Suprapubic skin (tissue), 4 donors: ENCODE data around the gene TAF3. TPM values are rescaled to one million over a fixed set of nuclear protein-coding genes. Genes with fewer than 3 reads are reported as not detected.

Experiments
- DNase-seq, 2 donors: peaks; one replicate each; pipeline ENCODE4 v3.0.0-alpha.2; 2019; ENCODE audit warnings: low spot score in 2 of 2
- H3K27ac ChIP-seq: fragments of 200-600 bp; sonication (generic); one replicate; pipeline ENCODE4 v1.5.1; 2019
- H3K27me3 ChIP-seq: fragments of 200-600 bp; sonication (generic); one replicate; pipeline ENCODE4 v1.5.1; 2019
- H3K36me3 ChIP-seq: fragments of 200-600 bp; sonication (generic); one replicate; pipeline ENCODE4 v1.5.1; 2019
- H3K4me1 ChIP-seq: fragments of 200-600 bp; sonication (generic); one replicate; pipeline ENCODE4 v1.5.1; 2019
- H3K4me3 ChIP-seq: fragments of 200-600 bp; sonication (generic); one replicate; pipeline ENCODE4 v1.5.1; 2019; ENCODE audit warnings: mild to moderate bottlenecking
- H3K9me3 ChIP-seq: fragments of 200-600 bp; sonication (generic); one replicate; pipeline ENCODE4 v1.5.1; 2019
- CTCF ChIP-seq, 2 donors: fragments of 200-600 bp in 1 of 2; fragments of 450-650 bp in 1 of 2; sonication (generic) in 1 of 2; IDR thresholded peaks; one replicate each; pipeline ENCODE4 v1.5.1; 2016 to 2019; ENCODE audit warnings: antibody characterized with exemption in 2 of 2, mild to moderate bottlenecking in 1 of 2, moderate library complexity in 1 of 2
- EP300 ChIP-seq: sonication (generic); formaldehyde crosslinking; IDR thresholded peaks from one replicate; pipeline ENCODE4 v1.6.1; 2017; ENCODE audit warnings: antibody characterized with exemption
- POLR2A ChIP-seq, 2 donors: fragments of 450-650 bp; IDR thresholded peaks; one replicate each; pipeline ENCODE4 v1.6.1; 2017; ENCODE audit warnings: antibody characterized with exemption in 2 of 2, mild to moderate bottlenecking in 2 of 2, moderate library complexity in 2 of 2
- POLR2AphosphoS5 ChIP-seq, 3 donors: sonication (generic); formaldehyde crosslinking; IDR thresholded peaks; one replicate each; pipeline ENCODE4 v1.6.1; 2017; ENCODE audit warnings: antibody characterized with exemption in 3 of 3
- WGBS: methylation state at CpG from one replicate; pipeline ENCODE4 v1.1.5; 2018; 5-methylcytosine and 5-hydroxymethylcytosine counted together
- total RNA-seq, 4 donors: library from RNA; depleted of rRNA; stranded (reverse); fragments of >200 nt; gene quantifications; one replicate each; pipeline ENCODE4 v1.1.0, GENCODE V29; 2016

Gene TAF3
- total RNA-seq, 4 donors from 2014 or later, result 5.6 to 13.3 (median 10.3) TPM

GRCh38 chr10:7945034-7945433, 126.7 kb downstream of the TAF3 start:
- no peaks in the 10 kb centered on the region for H3K4me1 ChIP-seq
- DNase-seq, result no peak

GRCh38 chr10:7945469-7946187, 127.3 kb downstream of the TAF3 start:
- Histone ChIP-seq H3K4me3 (no peak overlapping the region), H3K27ac (no peak overlapping the region), H3K36me3 (no peaks in the 10 kb centered on the region), H3K27me3 (no peaks in the 10 kb centered on the region), H3K9me3 (no peaks in the 10 kb centered on the region), H3K4me1 (no peaks in the 10 kb centered on the region)
- no peak for DNase-seq
- TF ChIP-seq CTCF (IDR thresholded peaks at IDR 0.05) (no peak), EP300 (no peak), POLR2AphosphoS5 (IDR thresholded peaks at IDR 0.05) (no peak), POLR2A (IDR thresholded peaks at IDR 0.05) (no peak)
- 89% methylated on average over 11 of the region's 11 CpGs for WGBS

More at GRCh38 chr10:7945034-7945433, 126.7 kb downstream of the TAF3 start:
- no peaks in the 10 kb centered on the region for H3K27me3 ChIP-seq
- no peaks in the 10 kb centered on the region for H3K9me3 ChIP-seq
- H3K36me3 ChIP-seq, result no peaks in the 10 kb centered on the region
- no peak overlapping the region for H3K4me3 ChIP-seq
- H3K27ac ChIP-seq, result no peak overlapping the region
- TF ChIP-seq POLR2AphosphoS5 (IDR thresholded peaks at IDR 0.05), result no peak
- 89% methylated on average over 2 of the region's 2 CpGs for WGBS

- Histone ChIP-seq H3K27ac (no peak overlapping the region), H3K27me3 (no peaks in the 10 kb centered on the region), H3K9me3 (no peaks in the 10 kb centered on the region), H3K36me3 (no peaks in the 10 kb centered on the region), H3K4me1 (no peaks in the 10 kb centered on the region), H3K4me3 (no peak overlapping the region)
- DNase-seq, result no peak
- no peak for TF ChIP-seq POLR2AphosphoS5 (IDR thresholded peaks at IDR 0.05)
- TF ChIP-seq POLR2A (IDR thresholded peaks at IDR 0.05), result no peak
- no peak for TF ChIP-seq CTCF (IDR thresholded peaks at IDR 0.05)
- no peak for TF ChIP-seq EP300
- 95% methylated on average over 6 of the region's 6 CpGs for WGBS
Observed at GRCh38 chr10:7948371-7949000, 130.2 kb downstream of the TAF3 start.

- Histone ChIP-seq H3K4me3 (no peak overlapping the region), H3K4me1 (peaks cover 3% of the 10 kb centered on the region), H3K9me3 (no peaks in the 10 kb centered on the region), H3K36me3 (no peaks in the 10 kb centered on the region), H3K27ac (no peak overlapping the region), H3K27me3 (no peaks in the 10 kb centered on the region)
- no peak for TF ChIP-seq POLR2A (IDR thresholded peaks at IDR 0.05)
- TF ChIP-seq CTCF (IDR thresholded peaks at IDR 0.05), result no peak
- TF ChIP-seq EP300, result no peak
- TF ChIP-seq POLR2AphosphoS5 (IDR thresholded peaks at IDR 0.05), result no peak
- DNase-seq, result no peak
- 94% methylated on average over 9 of the region's 9 CpGs for WGBS
Observed at GRCh38 chr10:7950981-7951847, 132.9 kb downstream of the TAF3 start.

- 92% methylated on average over 3 of the region's 3 CpGs for WGBS
- TF ChIP-seq POLR2A (IDR thresholded peaks at IDR 0.05) (no peak), CTCF (IDR thresholded peaks at IDR 0.05) (no peak), EP300 (no peak), POLR2AphosphoS5 (IDR thresholded peaks at IDR 0.05) (no peak)
- Histone ChIP-seq H3K36me3 (no peaks in the 10 kb centered on the region), H3K27ac (no peak overlapping the region), H3K4me1 (peaks cover 9% of the 10 kb centered on the region), H3K27me3 (no peaks in the 10 kb centered on the region), H3K4me3 (no peak overlapping the region), H3K9me3 (no peaks in the 10 kb centered on the region)
- no peak for DNase-seq
Observed at GRCh38 chr10:7952266-7952665, 134.0 kb downstream of the TAF3 start.
